GM19438 (cell line): Measurements from ENCODE around the gene GUF1.
A peak's percentile ranks its signal among the peaks of the same experiment; 100 is the strongest.

Source experiments
- ATAC-seq: cut with Tn5 transposase; IDR thresholded peaks from one replicate; pipeline ENCODE4 v1.9.1; 2021; ENCODE audit warnings: low read depth; ENCODE audit not compliant: unreplicated experiment

GUF1 gene

GRCh38 chr4:44678094-44679041 is at the start of gene GUF1:
Gene GUF1 (plus strand): TSS chr4:44678420. CDS start chr4:44678623, 203 bp downstream.
- ATAC-seq: peak; percentile 97

- ATAC-seq: peak; percentile 94
These were observed 48.8 kb upstream of the GUF1 start for GRCh38 chr4:44629280-44629866.

GRCh38 chr4:44632089-44632488 is 46.1 kb upstream of the GUF1 start:
- ATAC-seq: no peak

GRCh38 chr4:44632733-44633132 is 45.5 kb upstream of the GUF1 start:
- ATAC-seq: no peak

- ATAC-seq: no peak
These were observed 40.1 kb upstream of the GUF1 start for GRCh38 chr4:44638091-44638490.

- ATAC-seq: no peak
These were observed 32.1 kb upstream of the GUF1 start for GRCh38 chr4:44646151-44646550.

GRCh38 chr4:44651425-44651824 is 26.8 kb upstream of the GUF1 start, which contains the start of gene YIPF7:
Gene YIPF7 (minus strand): TSS chr4:44651625. CDS start chr4:44650100, 1,525 bp downstream.
- ATAC-seq: no peak

- ATAC-seq: no peak
These were observed 26.2 kb upstream of the GUF1 start for GRCh38 chr4:44652002-44652401.

- no peak for ATAC-seq
These were observed 17.8 kb upstream of the GUF1 start for GRCh38 chr4:44660396-44660795.

GRCh38 chr4:44661940-44662622 is 16.1 kb upstream of the GUF1 start:
- ATAC-seq: no peak

GRCh38 chr4:44662623-44663005 is 15.6 kb upstream of the GUF1 start:
- peak; percentile 75 for ATAC-seq

GRCh38 chr4:44663539-44664263 is 14.5 kb upstream of the GUF1 start:
- ATAC-seq: no peak

- ATAC-seq: no peak
These were observed 9.7 kb upstream of the GUF1 start for GRCh38 chr4:44668526-44668925.

GRCh38 chr4:44670506-44671199 is 7.6 kb upstream of the GUF1 start:
- ATAC-seq: no peak

- ATAC-seq: no peak
These were observed 6.6 kb upstream of the GUF1 start for GRCh38 chr4:44671636-44672035.

- ATAC-seq: no peak
These were observed 3.7 kb upstream of the GUF1 start for GRCh38 chr4:44674471-44674870.

GRCh38 chr4:44675366-44675765 is 2.9 kb upstream of the GUF1 start:
- no peak for ATAC-seq

- peak; percentile 1 for ATAC-seq
These were observed 840 bp downstream of the GUF1 start for GRCh38 chr4:44679060-44679459.

GRCh38 chr4:44684648-44685047 is 6.4 kb downstream of the GUF1 start:
- ATAC-seq: no peak

- ATAC-seq: no peak
These were observed 22.2 kb downstream of the GUF1 start for GRCh38 chr4:44700427-44700826.
